ENCODE results near the gene TCL1B. TPM values are rescaled to one million over a fixed set of nuclear protein-coding genes. Genes with fewer than 3 reads are reported as not detected.

Gene TCL1B
- total RNA-seq, 1 donor from 2014 or later = not detected

Other genes starting within 250 kb of the TCL1B start
- 11.5 and 15.5 TPM in 2 replicates for gene SYNE3, start 169.8 kb upstream of the TCL1B start, total RNA-seq
- gene GLRX5, start 151.4 kb upstream of the TCL1B start, total RNA-seq = 63.7 and 65.7 TPM in 2 replicates
- gene TCL1A, start 27.7 kb downstream of the TCL1B start, total RNA-seq = not detected in 2 replicates
- not detected in 2 replicates for gene TUNAR, start 190.4 kb downstream of the TCL1B start, total RNA-seq

All from pulmonary artery endothelial cell (primary cell).